Kidney (tissue), 14 donors: ENCODE measurements around the gene MXRA7. TPM values are rescaled to one million over a fixed set of nuclear protein-coding genes. Genes with fewer than 3 reads are reported as not detected.
"Not testable (repeated sequence)": the region's sequence is repeated elsewhere in the genome, so short reads cannot be mapped to it uniquely, and the experiment has no call there.

Source experiments
- DNase-seq, 5 donors: peaks; one replicate each; pipeline ENCODE4 v3.0.0-alpha.2; 2013 to 2020
- FAIRE-seq: peaks from 2 replicates; lab custom pipeline; 2012; peaks lifted over from hg19 to GRCh38; lab: Jason Lieb, UNC
- H3K27ac ChIP-seq, 2 donors: one replicate each; pipeline ENCODE4 v1.7.0; 2013; ENCODE audit warnings: low read depth in 2 of 2, low read length in 2 of 2, inconsistent platforms in 1 of 2
- H3K27me3 ChIP-seq: one replicate; pipeline ENCODE4 v1.7.1; 2013; ENCODE audit warnings: low read length, inconsistent platforms; ENCODE audit not compliant: control insufficient read depth, insufficient read depth
- H3K36me3 ChIP-seq, 3 donors: one replicate each; pipeline versions ENCODE4 v1.7.0 to v1.7.1; 2013; ENCODE audit warnings: low read length in 3 of 3, control low read depth in 1 of 3, inconsistent platforms in 1 of 3; ENCODE audit not compliant: insufficient read depth in 3 of 3, control insufficient read depth in 2 of 3
- H3K4me1 ChIP-seq, 3 donors: one replicate each; pipeline versions ENCODE4 v1.7.0 to v1.7.1; 2013; ENCODE audit warnings: low read length in 3 of 3, inconsistent platforms in 1 of 3, low read depth in 1 of 3; ENCODE audit not compliant: control insufficient read depth in 2 of 3, insufficient read depth in 2 of 3
- H3K4me3 ChIP-seq, 3 donors: one replicate each; pipeline versions ENCODE4 v1.7.0 to v1.8.1; 2013; ENCODE audit warnings: low read length in 3 of 3, control low read depth in 1 of 3, inconsistent platforms in 1 of 3
- H3K9ac ChIP-seq, 3 donors: one replicate each; pipeline versions ENCODE4 v1.7.0 to v1.7.1; 2013; ENCODE audit warnings: low read length in 3 of 3, control low read depth in 1 of 3, inconsistent platforms in 1 of 3
- H3K9me3 ChIP-seq, 3 donors: one replicate each; pipeline versions ENCODE4 v1.7.0 to v1.7.1; 2013; ENCODE audit warnings: low read length in 3 of 3, control low read depth in 1 of 3, inconsistent platforms in 1 of 3; ENCODE audit not compliant: control insufficient read depth in 2 of 3, insufficient read depth in 1 of 3
- CTCF ChIP-seq: IDR thresholded peaks from 3 replicates; pipeline ENCODE4 v1.5.1; 2012; ENCODE audit warnings: mild to moderate bottlenecking, moderate library complexity, borderline replicate concordance; ENCODE audit not compliant: insufficient read depth; ENCODE audit errors: extremely low read depth
- intact Hi-C: fragments of 100-400 bp; cut with DNase I; formaldehyde crosslinking; loops from one replicate; pipeline ENCODE4 v1.11.1; 2022
- polyA plus RNA-seq: library from polyadenylated mRNA; stranded (reverse); fragments of 350-450 nt; fragmentation: Illumina TruSeq; extraction: RNeasy Lipid Tissue Mini Kit (QIAGEN cat#74804); gene quantifications from one replicate; pipeline ENCODE4 v1.2.3, GENCODE V29; 2014; ENCODE audit warnings: low read depth, low replicate concordance; ENCODE audit not compliant: insufficient read depth
- total RNA-seq: library from RNA; stranded (reverse); fragmentation: NEBNext Ultra II Directional; extraction: Animal tissue kit (Norgen Biotek cat#: 25700); gene quantifications from one replicate; pipeline ENCODE4 v1.2.1, GENCODE V29; 2021
- donor health status: control.
- donor health status: control.
- donor health status: control.
- donor health status: control.
- donor health status: control.
- donor health status: DM: yes; HTN: yes; CAD: no.
- donor health status: Normal renal cell carcinoma (clear cell type).

The MXRA7 gene
- total and polyA plus RNA-seq, 2 donors from 2014 or later: 72.4 to 130 TPM

- peaks cover 2 to 10% (median 9%) of the 10 kb centered on the region in 3 donors for H3K4me1 ChIP-seq
- FAIRE-seq (no peak), DNase-seq (peak in 4 of 5 donors; percentile 57 to 78 (median 66))
- no peaks in the 10 kb centered on the region for H3K9me3 ChIP-seq
- intact Hi-C loops: no loop called here
- no peaks in the 10 kb centered on the region for H3K27me3 ChIP-seq
- H3K9ac ChIP-seq: no peak overlapping the region
- H3K4me3 ChIP-seq: no peak overlapping the region
- peaks cover 2 to 56% (median 27%) of the 10 kb centered on the region in 3 donors for H3K36me3 ChIP-seq
- H3K27ac ChIP-seq: no peak overlapping the region
- TF ChIP-seq CTCF: peak; percentile 83
Observed at GRCh38 chr17:76714822-76715495, 4.2 kb upstream of the MXRA7 start.

- intact Hi-C loops: no loop called here
Observed at GRCh38 chr17:76714336-76714735, 3.6 kb upstream of the MXRA7 start.

GRCh38 chr17:76713765-76714164 lies 3.0 kb upstream of the MXRA7 start:
- no peak for TF ChIP-seq CTCF
- H3K36me3 ChIP-seq: peaks cover 2 to 44% (median 19%) of the 10 kb centered on the region in 3 donors
- no peak overlapping the region for H3K4me3 ChIP-seq
- H3K27me3 ChIP-seq: no peaks in the 10 kb centered on the region
- H3K4me1 ChIP-seq: peaks cover 2 to 18% (median 16%) of the 10 kb centered on the region in 3 donors
- H3K9me3 ChIP-seq: no peaks in the 10 kb centered on the region
- no peak overlapping the region for H3K9ac ChIP-seq
- DNase-seq: no peak
- H3K27ac ChIP-seq: no peak overlapping the region
- no peak for FAIRE-seq
- intact Hi-C loops: no loop called here

More at GRCh38 chr17:76714336-76714735, 3.6 kb upstream of the MXRA7 start:
- Histone ChIP-seq H3K27me3 (no peaks in the 10 kb centered on the region), H3K4me3 (no peak overlapping the region), H3K9me3 (no peaks in the 10 kb centered on the region), H3K4me1 (peaks cover 2 to 15% (median 15%) of the 10 kb centered on the region in 3 donors), H3K27ac (no peak overlapping the region), H3K9ac (no peak overlapping the region), H3K36me3 (peaks cover 2 to 49% (median 23%) of the 10 kb centered on the region in 3 donors)
- no peak for TF ChIP-seq CTCF
- FAIRE-seq: no peak
- DNase-seq: no peak

- H3K27ac ChIP-seq, FAIRE-seq, H3K9me3 ChIP-seq, H3K27me3 ChIP-seq, H3K9ac ChIP-seq, intact Hi-C loops, DNase-seq, H3K4me3 ChIP-seq: not testable (repeated sequence)
- peaks cover 2 to 34% (median 13%) of the 10 kb centered on the region in 3 donors for H3K36me3 ChIP-seq
- H3K4me1 ChIP-seq: peaks cover 2 to 19% (median 18%) of the 10 kb centered on the region in 3 donors
Observed at GRCh38 chr17:76712321-76712720, 1.6 kb upstream of the MXRA7 start.

- H3K9me3 ChIP-seq, intact Hi-C loops, H3K27me3 ChIP-seq, FAIRE-seq: not testable (repeated sequence)
- Histone ChIP-seq H3K4me1 (peaks cover 2 to 19% (median 14%) of the 10 kb centered on the region in 3 donors), H3K36me3 (peaks cover 0 to 14% (median 9%) of the 10 kb centered on the region in 3 donors), H3K4me3 (peak overlapping the region; percentile 28 to 59 (median 37)), H3K9ac (peak overlapping the region in 2 of 3 donors; percentile 48 to 73), H3K27ac (peak overlapping the region; percentile 65 to 90)
- DNase-seq: peak in 4 of 5 donors; percentile 52 to 87 (median 72)
Observed at GRCh38 chr17:76709951-76710862, 558 bp downstream of the MXRA7 start.
